Measurements from ENCODE around the gene ZRANB3.
"Not testable (repeated sequence)": the region's sequence is repeated elsewhere in the genome, so short reads cannot be mapped to it uniquely, and the experiment has no call there.

Gene ZRANB3

DNA sequence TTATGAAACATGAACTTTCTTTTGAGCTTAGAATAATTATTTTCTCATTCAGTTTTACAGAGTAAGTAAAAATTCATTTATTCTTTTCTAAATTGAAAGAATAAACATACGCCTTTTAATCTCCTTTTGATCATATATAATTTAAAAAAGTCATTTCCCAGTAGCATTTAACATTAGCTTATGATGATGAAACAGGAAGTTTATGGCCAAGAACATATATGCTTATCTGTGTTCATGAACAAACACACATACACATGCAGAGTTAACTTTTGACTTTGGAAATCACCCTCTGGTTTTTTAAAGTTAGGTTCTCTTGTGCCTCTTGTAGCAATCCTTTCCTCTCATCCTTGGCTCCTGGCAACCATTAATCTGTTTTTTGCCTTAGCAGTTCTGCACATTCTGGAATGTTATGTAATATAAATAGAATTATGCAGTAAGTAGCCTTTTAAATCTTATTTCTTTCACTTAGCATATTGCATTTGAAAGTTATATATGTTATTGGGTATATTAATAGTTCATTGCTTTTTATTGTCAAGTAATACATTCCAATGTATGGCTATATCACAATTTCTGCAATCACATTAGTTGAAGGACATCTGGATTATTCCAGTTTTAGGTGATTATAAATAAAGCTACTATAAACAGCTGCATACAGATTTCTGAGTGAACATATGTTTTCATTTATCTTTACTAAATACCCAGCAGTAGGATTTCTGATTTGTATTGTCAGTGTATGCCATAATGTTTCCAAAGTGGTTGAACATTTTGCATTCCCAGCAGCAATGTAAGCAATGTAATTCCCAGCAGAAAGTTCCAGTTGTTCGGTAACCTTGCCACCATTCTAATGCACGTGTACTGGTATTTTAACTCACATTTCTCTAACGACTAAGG is 210.3 kb downstream of the ZRANB3 start:
- FAIRE-seq, result peak; percentile 53

DNA sequence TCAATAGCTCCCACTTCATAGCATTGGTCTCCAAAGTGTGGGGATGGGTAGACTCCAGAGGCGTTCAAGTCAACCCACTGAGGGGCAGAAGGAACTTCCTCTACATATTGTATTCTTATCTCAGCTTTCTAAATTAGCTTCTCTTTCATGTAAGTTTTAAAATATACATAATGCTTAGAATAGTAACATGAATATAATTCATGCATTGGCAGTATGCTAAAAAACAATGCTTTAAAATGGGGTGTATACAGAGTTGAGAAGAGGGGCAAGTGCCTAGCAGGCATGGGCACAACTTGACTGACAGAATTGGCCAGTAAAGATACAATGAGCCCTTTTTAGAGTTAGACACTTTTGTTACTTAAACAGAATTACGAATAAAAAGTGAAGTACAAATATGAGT is 212.2 kb downstream of the ZRANB3 start:
- FAIRE-seq, result no peak

DNA sequence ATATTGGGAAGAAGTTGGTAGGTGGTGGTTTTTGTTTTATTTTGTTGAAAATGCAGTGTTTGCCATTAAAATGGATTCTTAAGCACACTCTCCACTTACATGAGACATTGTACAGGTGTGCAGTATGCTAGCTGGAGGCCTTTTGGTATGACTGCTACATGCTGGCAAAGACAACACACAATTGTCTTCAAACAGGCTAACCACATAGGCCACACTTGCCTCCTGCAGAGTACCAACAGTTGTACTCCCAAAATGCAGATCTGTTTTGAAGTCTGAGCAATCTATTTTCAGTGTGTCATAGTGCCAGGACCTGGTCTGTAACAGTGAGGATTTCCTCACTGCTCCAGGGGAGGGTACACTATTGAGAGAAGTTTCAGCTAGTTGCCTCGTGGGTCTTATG is 213.6 kb downstream of the ZRANB3 start:
- FAIRE-seq, result no peak

DNA sequence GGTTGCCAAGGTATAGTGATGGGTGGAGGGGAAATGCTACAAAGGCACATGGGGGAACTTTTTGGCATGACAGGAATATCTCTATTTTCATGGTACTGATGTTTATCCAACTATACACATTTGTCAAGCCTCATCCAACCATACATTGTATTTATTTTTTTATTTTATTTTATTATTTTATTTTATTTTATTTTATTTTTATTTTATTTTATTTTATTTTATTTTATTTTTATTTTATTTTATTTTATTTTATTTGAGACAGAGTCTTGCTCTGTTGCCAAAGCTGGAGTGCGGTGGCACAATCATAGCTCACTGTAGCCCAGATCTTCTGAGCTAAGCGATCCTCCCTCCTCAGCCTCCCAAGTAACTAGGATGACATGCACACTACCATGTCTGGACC is 219.1 kb downstream of the ZRANB3 start:
- no peak for FAIRE-seq

DNA sequence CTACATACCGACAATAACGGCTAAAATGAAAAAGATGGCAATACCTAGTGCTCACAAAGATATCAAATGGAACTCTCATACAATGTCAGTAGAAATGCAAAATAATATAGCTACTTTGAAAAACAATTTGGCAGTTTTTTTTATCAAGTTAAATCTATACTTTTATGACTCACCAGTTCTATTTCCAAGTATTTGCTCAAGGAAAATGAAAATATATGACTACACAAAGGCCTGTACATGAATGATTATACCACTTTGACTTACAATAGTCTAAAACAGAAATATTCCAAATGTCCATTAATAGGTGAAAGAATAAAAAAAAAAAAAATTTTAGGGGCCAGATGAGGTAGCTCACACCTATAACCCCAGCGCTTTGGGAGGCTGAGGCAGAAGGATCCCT is 219.8 kb downstream of the ZRANB3 start:
- FAIRE-seq, result no peak

DNA sequence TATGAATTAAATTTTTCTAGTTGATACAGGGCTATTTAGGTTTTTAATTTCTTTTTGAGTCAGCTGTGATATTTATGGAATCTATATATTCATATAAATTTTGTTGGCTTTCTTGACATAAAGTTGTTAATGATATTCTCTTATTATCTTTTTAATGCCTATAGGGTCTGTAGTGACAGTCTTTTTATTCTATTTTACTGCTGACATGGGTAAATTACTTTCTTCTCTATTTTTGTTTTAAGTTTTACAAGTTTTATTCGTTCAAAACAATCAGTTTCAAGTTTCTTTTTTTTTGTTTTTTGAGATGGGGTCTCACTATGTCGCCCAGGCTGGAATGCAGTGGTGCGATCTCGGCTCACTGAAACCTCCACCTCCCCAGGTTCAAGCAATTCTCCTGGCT is 226.3 kb downstream of the ZRANB3 start:
- no peak for FAIRE-seq

DNA sequence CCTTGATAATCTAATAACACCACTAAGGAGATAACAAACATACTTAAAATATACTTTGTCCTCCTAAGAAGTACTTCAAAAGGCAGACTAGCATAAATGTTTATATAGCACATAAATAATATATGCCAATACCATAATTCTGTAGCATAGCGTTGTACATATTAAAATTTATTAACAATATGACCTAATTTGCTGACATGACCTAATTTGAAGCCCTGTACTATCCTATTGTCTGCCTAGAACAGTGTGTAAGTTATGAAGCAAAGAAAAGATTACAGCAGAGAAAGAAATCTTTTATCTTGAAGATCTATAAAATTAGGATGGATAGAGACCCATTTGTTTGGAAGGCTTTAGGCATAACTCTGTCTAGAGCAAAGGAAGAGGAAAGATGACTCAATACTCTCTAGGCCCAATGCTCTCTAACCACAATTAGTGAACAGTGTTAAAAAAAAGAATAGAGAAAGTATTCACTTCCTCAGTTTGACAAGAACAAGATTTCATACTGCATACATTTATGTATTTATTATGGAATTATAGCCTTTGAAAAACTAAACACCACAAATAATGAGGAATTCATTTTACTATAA is 231.3 kb downstream of the ZRANB3 start:
- FAIRE-seq, result no peak

DNA sequence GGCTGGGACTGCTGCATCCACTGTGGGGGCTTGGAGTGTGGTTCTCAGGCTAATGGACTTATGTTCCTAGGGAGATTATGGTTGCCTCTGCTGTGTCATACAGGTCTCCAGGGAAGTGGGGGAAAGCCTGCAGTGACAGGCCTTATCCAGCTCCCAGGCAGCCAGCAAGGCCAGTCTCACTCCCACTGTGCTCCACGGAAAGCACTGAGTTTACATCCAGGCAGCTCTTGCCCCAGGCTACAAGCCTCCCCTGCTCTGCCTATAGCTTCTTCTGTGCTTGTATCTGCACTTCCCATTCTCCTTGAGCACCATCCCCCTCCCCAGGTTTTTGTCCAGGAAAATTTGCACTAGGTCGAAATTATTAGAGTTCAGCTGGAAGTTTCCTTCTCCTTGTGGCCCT is 231.9 kb downstream of the ZRANB3 start:
- no peak for FAIRE-seq

DNA sequence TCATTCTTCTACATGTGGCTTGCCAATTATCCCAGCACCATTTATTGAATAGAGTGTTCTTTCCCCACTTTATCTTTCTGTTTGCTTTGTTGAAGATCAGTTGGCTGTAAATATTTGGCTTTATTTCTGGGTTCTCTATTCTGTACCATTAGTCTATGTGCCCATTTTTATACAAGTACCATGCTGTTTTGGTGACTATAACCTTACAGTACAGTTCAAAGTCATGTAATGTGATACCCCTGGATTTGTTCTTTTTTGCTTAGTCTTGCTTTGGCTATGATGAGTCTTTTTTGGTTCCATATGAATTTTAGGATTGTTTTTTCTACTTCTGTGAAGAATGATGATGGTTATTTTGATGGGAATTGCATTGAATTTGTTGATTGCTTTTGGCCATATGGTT is 243.9 kb downstream of the ZRANB3 start:
- not testable (repeated sequence) for FAIRE-seq

DNA sequence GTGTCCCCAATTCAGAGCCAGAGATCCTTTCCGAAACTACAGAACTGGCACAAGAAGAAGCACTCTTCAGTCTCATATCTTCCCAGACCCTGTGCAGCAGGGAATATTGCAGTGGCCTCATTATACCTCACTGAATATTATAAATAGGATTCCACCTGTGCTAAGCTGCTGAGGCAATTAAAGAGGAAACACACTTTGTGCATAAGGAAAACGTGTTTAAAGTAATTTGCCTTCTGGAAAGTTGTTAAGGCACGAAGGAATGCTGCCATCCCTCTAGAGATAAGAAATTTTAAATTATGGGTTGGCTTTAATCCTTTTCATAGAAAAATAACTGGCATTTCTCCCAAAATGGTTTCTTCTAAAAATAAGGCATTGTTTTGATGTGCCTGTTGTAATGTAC is 245.6 kb downstream of the ZRANB3 start:
- no peak for FAIRE-seq

DNA sequence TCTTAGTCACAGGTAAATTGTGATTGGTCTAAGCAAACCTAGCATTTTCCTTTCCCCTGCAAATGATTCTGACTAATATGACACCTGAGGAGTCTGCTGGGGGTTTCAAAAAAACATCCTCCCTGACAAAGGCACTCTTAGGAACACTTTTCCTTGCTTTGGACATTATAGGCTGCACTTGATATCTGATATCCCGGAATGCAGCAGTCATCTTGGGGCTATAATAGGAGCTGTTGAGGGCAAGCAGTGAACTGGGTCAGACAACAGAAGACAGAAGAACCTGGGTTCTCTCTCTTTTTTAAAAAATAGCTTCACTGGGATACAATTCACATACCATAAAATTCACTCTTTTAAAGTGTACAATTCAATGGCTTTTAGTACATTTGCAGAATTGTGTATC is 249.6 kb downstream of the ZRANB3 start:
- FAIRE-seq, result no peak

DNA sequence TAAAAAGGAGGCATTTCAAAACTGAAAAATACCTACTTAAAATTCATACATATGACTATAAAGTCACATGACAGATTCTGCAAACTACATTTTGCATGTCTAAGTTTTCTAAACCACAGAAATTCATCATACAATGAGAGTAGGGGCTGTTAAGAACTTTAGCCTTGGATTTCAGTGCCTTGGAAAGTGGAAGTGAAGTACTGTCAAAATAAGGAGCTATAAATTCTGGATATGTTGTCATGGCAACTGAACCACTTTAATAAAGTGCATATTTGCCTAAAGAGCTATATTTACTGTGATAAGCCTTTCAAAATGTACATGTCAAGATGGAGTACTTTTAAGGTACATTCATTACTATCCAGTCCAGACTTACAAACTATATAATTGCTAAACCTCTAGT is 251.8 kb downstream of the ZRANB3 start:
- FAIRE-seq, result no peak

DNA sequence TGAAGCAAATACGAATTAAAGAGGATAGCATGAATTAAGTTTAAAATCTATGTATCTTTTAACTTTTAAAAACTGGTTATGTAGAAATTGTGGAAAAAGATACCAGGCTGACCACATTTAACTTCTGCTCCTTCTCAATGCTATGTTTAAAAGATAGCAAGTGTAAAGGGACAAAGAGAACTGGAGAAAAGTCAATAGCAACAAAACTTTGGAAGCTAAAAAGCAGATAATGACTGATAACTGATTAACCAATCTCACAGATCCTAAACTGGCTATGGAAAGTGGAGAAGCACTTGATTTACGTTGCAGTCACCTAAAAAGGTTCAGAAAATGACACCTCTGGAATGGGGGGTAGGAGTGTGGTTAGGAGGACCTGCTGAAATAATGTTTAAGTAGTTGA is 254.5 kb downstream of the ZRANB3 start:
- no peak for FAIRE-seq

DNA sequence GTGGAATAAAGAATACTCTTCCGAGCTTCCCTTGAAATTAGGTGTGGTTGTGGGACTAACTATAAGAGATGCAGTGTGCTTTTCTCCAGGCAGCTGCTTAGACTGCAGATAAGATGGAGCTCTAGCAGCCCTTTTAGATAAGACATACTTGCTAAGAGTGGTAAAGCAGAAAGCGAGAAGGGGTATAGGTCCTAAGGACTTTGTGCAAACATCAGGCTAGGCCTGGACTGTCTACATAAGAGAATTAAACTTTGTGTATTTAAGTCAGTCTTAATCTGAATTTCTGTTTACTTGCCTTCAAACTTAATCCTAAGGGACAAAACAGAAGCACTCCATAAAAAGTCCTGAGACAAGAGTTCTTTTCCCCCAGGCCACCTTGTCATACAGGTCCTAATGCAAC is 260.0 kb downstream of the ZRANB3 start:
- FAIRE-seq, result no peak

DNA sequence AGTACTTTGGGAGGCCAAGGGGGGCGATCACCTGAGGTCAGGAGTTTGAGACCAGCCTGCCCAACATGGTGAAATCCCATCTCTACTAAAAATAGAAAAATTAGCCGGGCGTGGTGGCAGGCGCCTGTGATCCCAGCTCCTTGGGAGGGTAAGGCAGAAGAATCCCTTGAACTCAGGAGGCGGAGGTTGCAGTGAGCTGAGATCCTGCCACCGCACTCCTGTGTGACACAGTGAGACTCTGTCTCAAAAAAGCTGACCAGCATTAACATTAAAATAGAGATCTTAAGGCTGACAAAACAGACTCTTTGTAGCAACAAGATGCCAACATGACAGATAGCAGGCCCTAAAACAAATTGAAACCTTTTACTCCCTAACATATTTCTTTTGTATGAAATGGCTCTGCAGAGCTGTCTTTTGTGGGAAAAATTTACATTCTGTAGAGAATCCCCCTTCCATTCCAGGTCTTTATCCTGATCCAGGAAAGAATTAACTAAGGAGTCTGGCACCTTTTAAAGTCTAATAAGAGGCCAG is 265.0 kb downstream of the ZRANB3 start:
- FAIRE-seq, result no peak

DNA sequence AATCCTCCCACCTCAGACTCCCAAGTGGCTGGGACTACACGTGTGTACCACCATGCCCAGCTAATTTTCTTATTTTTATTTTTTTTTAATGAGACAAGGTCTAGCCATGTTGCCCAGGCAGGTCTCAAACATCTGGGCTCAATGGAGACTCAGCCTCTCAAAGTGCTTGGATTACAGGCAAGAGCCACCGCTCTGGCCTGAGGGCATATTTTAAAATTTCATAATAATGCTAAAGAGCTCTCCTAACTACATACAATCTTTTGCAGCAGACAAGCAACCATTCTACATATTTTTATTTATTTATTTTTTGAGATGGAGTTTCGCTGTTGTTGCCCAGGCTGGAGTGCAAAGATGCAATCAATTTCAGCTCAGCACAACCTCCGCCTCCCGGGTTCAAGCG is 271.9 kb downstream of the ZRANB3 start:
- FAIRE-seq, result no peak

DNA sequence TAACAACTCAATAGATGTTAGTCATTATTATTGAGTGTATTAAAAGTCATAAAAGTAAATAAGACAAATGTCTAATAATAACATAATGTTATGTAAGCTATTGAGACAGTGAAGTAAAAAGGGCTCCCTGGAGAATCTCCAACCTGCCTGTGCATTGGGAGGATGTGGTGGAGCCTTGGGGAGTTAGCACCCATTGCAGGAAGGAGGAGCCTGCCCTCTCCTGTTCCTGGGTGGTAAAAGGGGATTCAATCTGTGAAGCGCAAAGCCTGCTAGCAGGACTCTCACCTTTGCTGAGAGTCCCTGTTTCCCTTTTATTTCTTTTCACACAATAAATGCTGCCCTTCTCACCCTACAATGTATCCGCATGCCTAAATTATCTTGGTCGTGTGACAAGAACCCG is 272.8 kb downstream of the ZRANB3 start:
- FAIRE-seq, result no peak

DNA sequence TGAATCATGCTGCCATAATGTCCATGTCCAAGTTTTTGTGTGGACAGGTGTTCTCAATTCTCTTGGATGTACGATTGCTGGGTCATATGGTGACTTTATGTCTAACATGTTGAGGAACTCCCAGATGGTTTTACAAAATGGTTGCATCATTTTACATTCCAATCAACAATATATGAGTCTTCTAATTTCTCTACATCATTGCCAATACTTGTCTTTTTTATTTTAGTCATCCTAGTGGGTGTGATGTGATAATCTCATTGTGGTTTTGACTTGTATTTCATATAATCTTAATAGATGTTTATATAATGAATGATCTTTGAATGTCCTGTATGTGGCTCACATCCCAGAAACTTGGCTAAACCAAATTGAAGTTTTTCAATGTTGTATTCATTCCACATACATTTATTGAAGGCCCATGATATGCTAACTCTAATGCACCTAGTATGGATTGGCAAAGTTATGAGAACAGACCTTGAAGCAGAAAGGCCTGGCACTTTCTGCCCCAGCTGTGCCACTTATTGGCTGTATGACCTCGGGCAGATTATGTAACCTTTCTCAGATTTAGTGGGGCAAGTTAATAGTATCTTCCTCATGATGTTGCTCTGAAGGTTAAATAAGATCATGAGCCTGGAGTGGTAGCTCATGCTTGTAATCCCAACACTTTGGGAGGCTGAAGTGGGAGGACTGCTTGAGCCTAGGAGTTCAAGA is 273.5 kb downstream of the ZRANB3 start:
- FAIRE-seq, result no peak

DNA sequence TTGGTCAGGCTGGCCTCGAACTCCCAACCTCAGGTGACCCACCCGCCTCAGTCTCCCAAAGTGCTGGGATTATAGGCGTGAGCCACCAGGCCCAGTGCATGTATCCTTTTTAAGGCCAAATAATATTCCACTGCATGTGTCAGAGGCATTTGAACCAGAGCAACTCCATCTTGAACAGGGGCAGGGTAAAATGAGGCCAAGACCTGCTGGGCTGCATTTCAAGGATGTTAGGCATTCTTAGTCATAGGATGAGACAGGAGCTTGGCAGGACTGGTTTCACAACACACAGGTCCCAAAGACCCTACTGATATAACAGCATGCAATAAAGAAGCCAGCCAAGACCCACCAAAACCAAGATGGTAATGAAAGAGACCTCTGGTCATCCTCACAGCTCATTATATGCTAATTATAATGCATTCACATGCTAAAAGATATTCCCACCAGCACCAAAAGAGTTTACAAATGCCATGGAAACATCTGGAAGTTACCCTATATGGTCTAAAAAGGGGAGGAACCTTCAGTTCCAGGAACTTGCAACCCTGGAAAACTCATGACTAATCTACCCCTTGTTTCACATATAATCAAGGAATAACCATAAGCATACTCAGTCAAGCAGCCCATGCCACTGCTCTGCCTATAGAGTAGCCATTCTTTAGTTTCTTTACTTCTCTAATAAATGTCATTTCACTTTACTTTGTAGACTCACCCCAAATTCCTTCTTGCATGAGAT is 274.3 kb downstream of the ZRANB3 start:
- no peak for FAIRE-seq

DNA sequence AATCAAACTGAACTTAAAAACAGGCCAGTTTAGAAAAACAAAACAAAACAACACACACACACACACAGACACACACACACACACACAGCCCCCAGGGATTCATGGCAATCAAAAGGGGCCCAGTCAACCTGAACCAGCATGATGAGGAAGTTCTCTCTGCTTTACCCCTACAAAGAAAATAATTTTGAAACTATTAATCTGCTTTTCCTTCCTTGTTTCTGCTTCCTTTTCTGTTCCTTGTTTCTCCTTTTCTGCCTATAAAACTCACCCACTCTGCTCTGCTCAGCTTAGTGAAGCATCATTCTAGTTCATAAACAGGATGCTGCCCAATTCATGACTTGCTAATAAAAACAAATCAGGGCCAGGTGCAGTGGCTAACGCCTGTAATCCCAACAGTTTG is 275.8 kb downstream of the ZRANB3 start:
- FAIRE-seq, result no peak

DNA sequence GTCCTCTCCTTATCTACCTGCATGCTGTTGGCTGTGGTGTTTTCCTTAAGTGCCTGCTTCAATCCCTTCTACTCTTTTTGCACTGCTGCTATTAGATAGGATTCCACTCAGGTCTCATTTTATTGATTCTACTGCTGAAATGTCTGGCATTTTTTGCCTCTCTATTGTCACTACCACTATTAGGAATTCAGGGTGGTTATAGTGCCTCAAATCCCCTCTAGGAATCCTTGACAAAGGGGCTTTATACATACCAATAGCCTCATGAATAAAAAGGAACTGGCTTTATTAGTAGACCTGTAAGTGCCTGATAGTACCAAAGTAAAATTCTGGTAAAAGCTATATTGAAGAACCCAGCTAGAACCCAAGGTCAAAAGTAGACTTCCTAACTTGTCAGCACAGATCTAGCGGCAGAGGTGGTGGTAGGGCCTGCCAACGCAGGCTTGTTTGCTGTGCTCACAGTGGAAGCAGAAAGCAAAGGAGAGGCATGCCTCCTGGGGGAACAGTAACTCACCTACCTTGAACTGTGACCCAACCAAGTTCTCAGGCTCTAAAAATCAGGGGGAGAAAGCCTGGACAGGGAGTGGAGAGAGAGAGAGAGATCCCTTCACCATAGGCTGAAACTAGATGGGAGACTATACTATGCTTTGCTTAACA is 278.1 kb downstream of the ZRANB3 start:
- no peak for FAIRE-seq

DNA sequence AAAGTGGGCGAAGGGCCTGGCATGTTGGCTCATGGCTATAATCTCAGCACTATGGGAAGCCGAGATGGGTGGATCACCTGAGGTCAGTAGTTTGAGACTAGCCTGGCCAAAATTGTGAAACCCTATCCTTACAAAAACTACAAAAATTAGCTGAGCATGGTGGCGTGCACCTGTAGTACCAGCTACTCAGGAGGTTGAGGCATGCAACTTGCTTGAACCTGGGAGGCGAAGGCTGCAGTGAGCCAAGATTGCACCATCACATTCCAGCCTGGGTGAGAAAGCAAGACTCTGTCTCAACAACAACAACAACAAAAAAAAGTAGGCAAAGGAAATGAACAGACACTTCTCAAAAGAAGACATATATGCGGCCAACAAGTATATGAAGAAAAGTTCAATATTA is 282.4 kb downstream of the ZRANB3 start:
- FAIRE-seq, result no peak
